ENCODE measurements around the gene DOCK10.
"Not testable (repeated sequence)": the region's sequence is repeated elsewhere in the genome, so short reads cannot be mapped to it uniquely, and the experiment has no call there.

Gene DOCK10

GRCh38 chr2:224941960-224942359 lies 100.3 kb downstream of the DOCK10 start:
- no peak for DNase-seq

GRCh38 chr2:224940618-224941017 lies 101.7 kb downstream of the DOCK10 start:
- DNase-seq, result no peak

GRCh38 chr2:224938651-224939182 lies 103.6 kb downstream of the DOCK10 start:
- DNase-seq, result no peak

GRCh38 chr2:224937887-224938286 lies 104.4 kb downstream of the DOCK10 start:
- DNase-seq, result no peak

- no peak for DNase-seq
Observed at GRCh38 chr2:224934526-224935188, 107.6 kb downstream of the DOCK10 start.

GRCh38 chr2:224933431-224933830 lies 108.8 kb downstream of the DOCK10 start:
- DNase-seq, result no peak

GRCh38 chr2:224932522-224932921 lies 109.7 kb downstream of the DOCK10 start:
- no peak for DNase-seq

GRCh38 chr2:224931956-224932355 lies 110.3 kb downstream of the DOCK10 start:
- DNase-seq, result no peak

GRCh38 chr2:224930990-224931389 lies 111.3 kb downstream of the DOCK10 start:
- no peak for DNase-seq

- DNase-seq, result no peak
Observed at GRCh38 chr2:224930124-224930523, 112.1 kb downstream of the DOCK10 start.

GRCh38 chr2:224929512-224929911 lies 112.8 kb downstream of the DOCK10 start:
- no peak for DNase-seq

GRCh38 chr2:224927646-224928173 lies 114.6 kb downstream of the DOCK10 start:
- DNase-seq, result peak; percentile 70

- no peak for DNase-seq
Observed at GRCh38 chr2:224927011-224927410, 115.3 kb downstream of the DOCK10 start.

- no peak for DNase-seq
Observed at GRCh38 chr2:224925810-224926100, 116.5 kb downstream of the DOCK10 start.

GRCh38 chr2:224925061-224925809 lies 117.0 kb downstream of the DOCK10 start:
- no peak for DNase-seq

- no peak for DNase-seq
Observed at GRCh38 chr2:224924631-224925030, 117.6 kb downstream of the DOCK10 start.

- no peak for DNase-seq
Observed at GRCh38 chr2:224922142-224922727, 120.0 kb downstream of the DOCK10 start.

GRCh38 chr2:224919472-224920110 lies 122.7 kb downstream of the DOCK10 start:
- DNase-seq, result no peak

GRCh38 chr2:224918626-224919471 lies 123.4 kb downstream of the DOCK10 start:
- no peak for DNase-seq

- DNase-seq, result not testable (repeated sequence)
Observed at GRCh38 chr2:224917246-224917645, 125.0 kb downstream of the DOCK10 start.

GRCh38 chr2:224915136-224915535 lies 127.1 kb downstream of the DOCK10 start:
- no peak for DNase-seq

- DNase-seq, result no peak
Observed at GRCh38 chr2:224910574-224910925, 131.7 kb downstream of the DOCK10 start.
